Activated CD4-positive, alpha-beta T cell treated with anti-CD3 and anti-CD28 coated beads for 48 hours (primary cell): ENCODE results near the gene CXCR6.
"Not testable (repeated sequence)": the region's sequence is repeated elsewhere in the genome, so short reads cannot be mapped to it uniquely, and the experiment has no call there.

ENCODE experiments used
- DNase-seq: peaks from one replicate; pipeline ENCODE4 v3.0.0-alpha.2; 2020

The CXCR6 gene

GRCh38 chr3:45992133-45992729 lies 49.0 kb downstream of the CXCR6 start:
- DNase-seq = no peak

GRCh38 chr3:45992821-45993221 lies 49.6 kb downstream of the CXCR6 start:
- no peak for DNase-seq

GRCh38 chr3:45993421-45994027 lies 50.3 kb downstream of the CXCR6 start:
- DNase-seq = no peak

GRCh38 chr3:45994419-45995235 lies 51.4 kb downstream of the CXCR6 start:
- DNase-seq = peak; percentile 59

DNA sequence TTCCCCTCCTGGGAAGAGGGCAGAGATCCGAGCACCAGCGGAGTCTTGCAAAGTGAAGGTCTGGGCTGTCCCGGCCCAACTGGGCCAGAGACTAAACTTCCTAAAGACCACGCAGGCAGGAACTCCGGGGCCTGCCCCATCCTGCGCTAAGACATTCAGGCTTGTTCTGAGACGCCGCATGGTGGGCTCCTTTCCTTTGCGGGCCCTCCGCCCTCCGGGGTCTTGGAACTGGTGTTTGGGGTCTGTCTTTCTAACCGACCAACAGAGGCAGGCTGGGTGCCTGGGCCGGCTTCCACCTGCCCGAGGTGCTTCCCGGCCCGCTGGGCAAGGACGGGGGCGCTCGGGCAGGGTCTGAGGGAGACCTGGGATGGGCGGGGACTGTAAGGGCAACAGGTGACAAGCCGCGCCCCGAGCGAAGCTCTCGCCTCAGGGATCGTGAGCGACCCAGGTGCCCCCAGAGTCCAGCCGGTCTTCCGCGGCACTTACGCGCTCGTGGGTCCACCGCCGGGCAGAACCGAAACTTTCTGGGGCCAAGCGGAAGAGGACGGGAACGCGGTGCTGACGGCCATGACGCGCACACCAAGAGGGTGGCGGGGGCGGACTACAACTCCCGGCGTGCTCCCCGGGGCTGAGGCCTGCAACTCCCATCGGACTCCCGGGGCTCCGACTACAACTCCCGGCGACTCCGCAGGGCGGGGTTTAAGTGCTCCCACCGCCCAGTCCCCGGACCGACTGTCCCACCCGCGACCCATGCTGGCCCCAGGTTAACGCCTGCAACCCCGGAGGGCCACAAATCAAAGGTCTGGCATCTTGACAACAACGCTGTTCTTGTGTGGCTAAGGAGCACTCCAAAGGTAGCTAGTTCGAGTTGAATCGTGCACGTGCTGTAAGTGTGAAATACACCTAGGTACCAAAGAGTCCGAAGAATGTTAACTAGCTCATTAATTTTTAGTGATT lies 52.2 kb downstream of the CXCR6 start, which contains the start of gene FYCO1:
Gene FYCO1, minus strand, starts transcription at position 589 of the 957 bp plus-strand sequence. CDS start 10,914 bp downstream, outside the sequence.
- DNase-seq = peak; percentile 94

GRCh38 chr3:45997499-45997898 lies 54.2 kb downstream of the CXCR6 start:
- not testable (repeated sequence) for DNase-seq

DNA sequence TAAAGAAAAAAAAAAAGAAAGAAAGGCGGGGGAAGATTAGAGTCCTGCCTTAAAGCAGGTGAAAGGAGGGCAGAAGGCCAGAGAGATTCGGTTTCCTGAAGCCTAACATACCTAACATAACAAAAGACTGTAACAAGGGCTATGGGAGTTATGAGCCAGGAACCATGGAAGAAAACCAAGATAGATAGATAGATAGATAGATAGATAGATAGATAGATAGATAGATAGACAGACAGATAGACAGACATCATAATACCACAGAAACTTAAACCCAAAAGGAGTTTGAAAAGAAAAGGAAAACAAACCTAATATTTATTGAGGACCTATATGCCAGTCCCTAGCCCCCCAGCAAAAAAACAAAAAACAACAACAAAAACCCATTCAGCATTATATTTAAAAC lies 54.7 kb downstream of the CXCR6 start:
- DNase-seq = no peak
